Stimulated activated CD4-positive, alpha-beta T cell treated with anti-CD3 and anti-CD28 coated beads, Interleukin-12 subunit alpha, Interleukin-12 subunit beta, amount 100 ng/mL, for 24 hours (primary cell): ENCODE results near the gene THBS3.
"Not testable (repeated sequence)": the region's sequence is repeated elsewhere in the genome, so short reads cannot be mapped to it uniquely, and the experiment has no call there.

Source experiments
- DNase-seq, 2 experiments: peaks; one replicate each; pipeline ENCODE4 v3.0.0-alpha.2; 2020; ENCODE audit warnings: low read depth in 2 of 2

Gene THBS3

DNA sequence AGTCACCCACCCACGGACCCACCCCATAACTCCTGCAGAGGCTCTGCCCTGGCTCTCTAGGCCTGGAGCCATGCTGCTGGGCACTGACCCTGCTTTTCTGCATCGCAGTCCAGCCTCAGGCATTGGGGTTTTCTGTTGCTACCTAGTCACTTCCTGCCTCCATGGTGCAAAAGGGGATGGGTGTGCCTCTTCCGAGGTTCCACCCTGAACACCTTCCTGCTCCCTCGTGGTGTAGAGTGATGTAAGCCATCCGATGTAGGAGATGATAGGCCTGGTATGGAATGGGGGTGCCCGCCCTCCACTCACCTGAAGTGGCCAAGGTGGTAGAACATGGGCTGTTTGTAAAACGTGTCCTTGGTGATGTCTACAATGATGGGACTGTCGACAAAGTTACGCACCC, 27.7 kb upstream of the THBS3 start:
- DNase-seq, result not testable (repeated sequence)

DNA sequence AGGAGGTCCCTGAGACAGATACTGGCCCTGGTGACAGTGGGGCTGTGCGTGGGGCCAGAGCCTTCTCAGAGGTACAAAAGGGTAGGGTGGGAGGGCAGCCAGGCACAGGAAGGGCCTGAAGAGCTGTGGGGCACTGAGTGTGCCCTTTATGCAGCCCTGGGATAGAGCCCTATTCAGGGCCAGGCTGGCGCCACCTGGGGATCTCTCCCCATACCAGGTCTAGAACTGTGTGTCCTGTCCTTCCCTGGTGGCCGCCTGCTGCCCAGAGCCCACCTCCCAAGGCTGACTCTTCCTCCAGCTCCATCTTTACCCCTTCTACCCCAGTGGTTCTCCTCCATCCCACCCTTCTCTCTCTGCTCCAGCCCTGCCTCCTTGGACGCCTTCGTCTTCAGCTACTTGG, 25.8 kb upstream of the THBS3 start:
- not testable (repeated sequence) for DNase-seq

GRCh38 chr1:155232001-155232978, 24.6 kb upstream of the THBS3 start:
- DNase-seq, result not testable (repeated sequence)

DNA sequence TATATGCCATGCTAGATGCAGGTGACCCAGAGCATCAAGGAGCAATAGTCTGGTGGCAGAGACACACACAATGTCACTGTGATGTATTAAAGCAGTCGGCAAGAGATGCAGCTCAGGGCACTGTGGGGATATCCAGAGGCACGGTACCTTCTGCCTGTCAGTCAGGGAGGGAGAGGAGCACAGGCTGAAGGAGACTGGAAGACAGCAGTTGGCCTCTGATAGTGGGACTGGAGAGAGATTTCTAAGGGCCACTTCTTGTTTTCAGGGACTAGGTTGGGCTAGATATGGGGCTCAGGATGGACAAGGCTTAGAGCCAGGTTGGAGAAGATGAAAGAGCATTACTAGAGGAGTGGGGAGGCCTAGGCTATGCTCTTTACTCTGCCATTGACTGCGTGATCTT, 23.6 kb upstream of the THBS3 start:
- DNase-seq, result not testable (repeated sequence)

DNA sequence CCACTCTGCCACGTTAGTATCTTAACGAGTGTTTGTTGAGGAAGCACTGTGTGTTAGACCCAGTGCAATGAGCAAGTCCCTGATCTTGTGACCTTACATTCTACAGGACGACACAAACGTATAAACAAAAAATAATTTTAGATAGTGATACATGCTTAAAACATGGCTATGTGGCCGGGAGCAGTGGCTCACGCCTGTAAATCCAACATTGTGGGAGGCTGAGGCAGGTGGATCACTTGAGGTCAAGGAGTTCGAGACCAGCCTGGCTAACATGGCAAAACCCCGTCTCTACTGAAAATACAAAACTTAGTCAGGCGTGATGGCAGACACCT, 20.4 kb upstream of the THBS3 start:
- DNase-seq, result no peak

DNA sequence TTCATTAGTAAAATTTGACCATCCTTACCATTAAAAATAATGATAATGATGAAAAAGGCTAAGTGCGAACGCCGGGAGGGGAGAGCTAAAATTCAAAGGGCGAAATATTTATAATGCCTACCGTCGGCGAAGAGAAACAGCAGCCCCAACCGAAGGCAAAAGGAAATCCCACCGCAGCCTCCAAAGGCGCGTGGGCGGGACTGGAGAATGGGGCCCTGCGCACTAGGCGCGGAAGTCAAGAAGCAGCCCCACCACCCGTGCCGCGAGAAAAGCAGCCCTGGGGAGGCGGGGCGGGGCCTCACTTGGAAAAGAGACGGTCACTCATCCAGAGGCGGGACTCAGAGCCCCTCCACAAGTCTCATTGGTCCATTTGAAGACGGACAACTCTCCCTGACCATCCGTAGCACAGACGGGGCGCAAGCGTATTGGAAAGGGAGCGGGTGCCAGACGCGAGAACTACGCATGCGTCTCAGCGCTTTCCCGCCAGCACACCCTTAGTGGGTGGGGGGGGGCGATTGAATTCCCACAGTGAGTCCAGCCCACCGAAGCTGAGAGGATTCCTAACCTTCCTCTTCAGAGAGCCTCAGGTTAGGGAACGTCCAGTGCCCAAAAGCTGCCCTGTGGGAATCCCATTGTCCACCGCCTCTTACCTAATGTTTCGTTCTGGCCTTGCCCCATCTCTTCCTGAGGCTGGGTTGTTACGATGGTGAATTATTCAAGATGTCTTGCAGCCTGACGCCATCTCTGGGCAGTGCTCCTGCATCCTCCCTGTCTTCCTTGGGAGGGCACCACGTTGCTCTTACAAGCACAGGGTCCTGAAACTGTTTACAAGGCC, 19.8 kb upstream of the THBS3 start:
- DNase-seq, result peak; percentile 95 to 99

- DNase-seq, result peak in 1 of 2 experiments; percentile 41
Measured at GRCh38 chr1:155226910-155227260, 19.2 kb upstream of the THBS3 start.

DNA sequence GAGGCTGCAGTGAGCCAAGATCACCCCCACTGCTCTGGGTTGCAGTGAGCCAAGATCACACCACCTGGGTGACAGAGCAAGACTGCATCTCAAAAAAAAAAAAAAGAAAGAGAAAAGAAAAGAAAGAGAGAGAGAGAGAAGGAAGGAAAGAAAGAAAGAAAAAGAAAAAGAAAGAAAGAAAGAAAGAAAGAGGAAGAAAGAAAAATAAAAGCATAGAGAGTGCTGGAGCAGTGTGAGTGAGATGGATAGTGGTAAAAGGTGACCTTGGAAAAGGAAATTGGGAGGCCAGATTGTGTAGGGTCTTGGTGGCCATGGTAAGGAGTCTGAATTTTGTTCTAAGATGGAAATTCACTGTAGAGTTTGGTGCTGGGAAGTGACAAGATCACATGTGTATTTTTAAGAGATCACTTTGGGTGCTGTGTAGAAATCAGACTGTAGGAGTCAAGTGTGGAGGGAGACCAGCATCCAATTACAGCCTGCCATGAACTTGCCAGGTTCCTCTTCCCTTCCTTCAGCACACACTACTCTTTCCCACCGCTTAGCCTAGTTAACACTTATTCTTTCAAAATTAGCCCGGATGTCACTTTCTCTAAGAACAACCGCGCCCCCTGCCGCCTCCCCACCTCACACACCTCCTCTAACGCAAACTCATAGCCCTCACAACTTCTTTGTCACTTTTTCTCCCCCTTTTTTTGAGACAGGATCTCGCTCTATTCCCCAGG, 18.7 kb upstream of the THBS3 start:
- DNase-seq, result peak; percentile 55 to 73

GRCh38 chr1:155225404-155225759, 17.7 kb upstream of the THBS3 start:
- not testable (repeated sequence) for DNase-seq

- DNase-seq, result no peak
Measured at GRCh38 chr1:155223047-155223446, 15.3 kb upstream of the THBS3 start.

GRCh38 chr1:155220211-155220965, 12.7 kb upstream of the THBS3 start:
- not testable (repeated sequence) for DNase-seq

GRCh38 chr1:155219592-155220031, 11.9 kb upstream of the THBS3 start:
- DNase-seq, result no peak

GRCh38 chr1:155218854-155219591, 11.3 kb upstream of the THBS3 start:
- no peak for DNase-seq

DNA sequence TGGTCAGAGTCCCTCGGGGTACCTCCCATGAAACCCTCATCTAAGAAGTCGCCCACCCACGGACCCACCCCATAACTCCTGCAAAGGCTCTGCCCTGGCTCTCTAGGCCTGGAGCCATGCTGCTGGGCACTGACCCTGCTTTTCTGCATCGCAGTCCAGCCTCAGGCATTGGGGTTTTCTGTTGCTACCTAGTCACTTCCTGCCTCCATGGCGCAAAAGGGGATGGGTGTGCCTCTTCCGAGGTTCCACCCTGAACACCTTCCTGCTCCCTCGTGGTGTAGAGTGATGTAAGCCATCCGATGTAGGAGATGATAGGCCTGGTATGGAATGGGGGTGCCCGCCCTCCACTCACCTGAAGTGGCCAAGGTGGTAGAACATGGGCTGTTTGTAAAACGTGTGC, 7.0 kb upstream of the THBS3 start:
- DNase-seq, result not testable (repeated sequence)

DNA sequence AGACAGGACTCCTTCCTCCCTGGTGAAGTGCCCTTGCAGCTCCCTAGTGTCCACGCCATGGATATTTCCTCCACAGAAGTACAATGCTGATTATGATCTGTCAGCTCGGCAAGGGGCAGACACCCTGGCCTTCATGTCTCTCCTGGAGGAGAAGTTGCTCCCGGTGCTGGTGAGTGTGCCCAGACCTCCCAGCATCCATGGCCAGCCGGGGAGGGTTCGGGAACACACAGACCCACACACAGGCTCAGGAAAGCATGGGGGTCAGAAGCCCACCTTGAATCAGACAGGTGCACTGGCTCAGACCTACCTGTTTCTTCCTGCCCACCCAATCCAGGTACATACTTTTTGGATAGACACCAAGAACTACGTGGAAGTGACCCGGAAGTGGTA, 4.3 kb upstream of the THBS3 start:
- DNase-seq, result not testable (repeated sequence)

DNA sequence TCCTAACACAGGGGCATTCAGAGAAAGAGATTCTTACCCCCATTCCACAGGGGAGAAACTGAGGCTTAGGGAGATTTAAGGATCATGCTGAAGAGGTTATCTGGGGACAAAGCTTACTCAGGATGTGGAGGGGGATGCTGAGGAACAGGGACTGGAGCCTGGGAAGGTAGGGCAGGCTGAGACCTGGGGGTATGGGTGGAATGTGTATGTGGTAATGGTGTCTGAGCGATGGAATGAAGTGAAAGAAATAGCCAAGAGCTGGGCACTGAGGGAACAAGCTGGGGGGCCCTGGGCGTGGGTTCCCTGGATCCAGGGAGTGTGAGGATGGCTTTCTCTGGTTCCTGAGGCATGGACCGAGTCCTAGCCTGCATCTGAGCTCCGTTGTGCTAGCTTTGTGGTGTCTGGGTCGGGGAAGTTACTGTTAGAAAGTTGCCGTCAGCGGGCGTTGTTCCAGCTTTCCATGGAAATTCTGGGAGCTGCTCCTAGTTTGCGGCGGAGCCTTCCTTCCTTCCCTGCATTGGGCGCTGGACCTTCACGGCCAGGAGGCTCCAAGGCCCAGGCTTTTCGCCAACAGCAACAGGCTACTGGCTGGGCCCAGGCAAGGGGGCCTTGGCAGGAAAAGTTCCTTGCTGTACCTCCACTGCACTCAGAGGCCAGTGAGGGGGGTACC, 3.8 kb upstream of the THBS3 start:
- DNase-seq, result not testable (repeated sequence)

- no peak for DNase-seq
Measured at GRCh38 chr1:155210314-155211104, 2.8 kb upstream of the THBS3 start.

DNA sequence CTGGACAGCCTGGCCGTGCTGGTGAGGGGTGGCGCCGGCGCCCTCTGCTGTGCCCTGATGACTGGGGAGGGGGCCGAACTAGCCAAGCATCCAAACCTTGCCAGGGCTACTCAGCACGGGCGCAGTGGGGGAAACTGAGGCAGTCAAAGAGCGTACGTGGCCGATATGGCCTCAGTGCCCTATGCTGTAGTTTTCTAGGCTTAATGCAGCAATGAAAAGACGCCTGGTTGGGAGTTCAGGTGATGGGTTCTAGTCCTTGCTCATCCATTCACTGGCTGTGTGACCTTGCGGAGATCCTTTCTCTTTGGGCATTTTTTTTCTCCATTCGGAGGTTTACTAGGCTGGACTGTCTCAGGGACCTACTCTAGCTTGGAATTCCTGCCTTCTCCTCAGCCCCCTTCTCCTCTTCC, 1.6 kb upstream of the THBS3 start:
- no peak for DNase-seq
